ENCODE data around the gene SLC1A5. TPM values are rescaled to one million over a fixed set of nuclear protein-coding genes. Genes with fewer than 3 reads are reported as not detected.

SLC1A5 gene
- total RNA-seq, 1 donor from 2014 or later, result 233 TPM

DNA sequence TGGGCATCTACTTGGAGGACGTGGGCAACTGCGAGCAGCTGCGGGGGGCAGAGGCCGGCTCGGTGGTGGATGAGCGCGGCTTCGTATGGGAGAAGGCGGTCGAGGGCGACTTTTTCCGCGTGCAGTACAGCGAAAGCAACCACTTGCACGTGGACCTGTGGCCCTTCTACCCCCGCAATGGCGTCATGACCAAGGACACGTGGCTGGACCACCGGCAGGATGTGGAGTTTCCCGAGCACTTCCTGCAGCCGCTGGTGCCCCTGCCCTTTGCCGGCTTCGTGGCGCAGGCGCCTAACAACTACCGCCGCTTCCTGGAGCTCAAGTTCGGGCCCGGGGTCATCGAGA, 31.9 kb downstream of the SLC1A5 start:
- H3K4me3 Mint-ChIP-seq (ENCODE audit: unreplicated experiment), result no peak overlapping the region
- FAIRE-seq (no peak), DNase-seq (ENCODE audit: low read depth) (no peak)
- peaks cover 3% of the 10 kb centered on the region for H3K4me1 ChIP-seq (ENCODE audit: insufficient read depth, low read length)
- H3K27me3 ChIP-seq (ENCODE audit: insufficient read depth, low read length), result no peaks in the 10 kb centered on the region
- no peaks in the 10 kb centered on the region for H3K4me1 Mint-ChIP-seq (ENCODE audit: low read depth, unreplicated experiment)
- H3K9me3 Mint-ChIP-seq (ENCODE audit: unreplicated experiment), result no peaks in the 10 kb centered on the region
- peaks cover 14% of the 10 kb centered on the region for H4K20me1 ChIP-seq (ENCODE audit: insufficient read depth, low read length)
- no peaks in the 10 kb centered on the region for H3K36me3 ChIP-seq (ENCODE audit: insufficient read depth, low read length)
- no peak overlapping the region for H3K4me3 ChIP-seq (ENCODE audit: insufficient read depth, low read depth, low read length)
- H3K9ac ChIP-seq (ENCODE audit: low read length), result no peak overlapping the region
- no peak overlapping the region for H3K27ac ChIP-seq (ENCODE audit: low read depth, low read length)
- H3K27me3 Mint-ChIP-seq (ENCODE audit: low read depth, unreplicated experiment), result no peaks in the 10 kb centered on the region
- H3K36me3 Mint-ChIP-seq (ENCODE audit: low read depth, unreplicated experiment), result peaks cover 6% of the 10 kb centered on the region
- H3K79me2 ChIP-seq (ENCODE audit: insufficient read depth, low read length), result no peaks in the 10 kb centered on the region
- no peak overlapping the region for H3K4me2 ChIP-seq (ENCODE audit: low read length)
- H2AFZ ChIP-seq (ENCODE audit: low read depth, low read length), result no peak overlapping the region
- no peak for TF ChIP-seq EZH2 (IDR thresholded peaks at IDR 0.05; ENCODE audit: insufficient read depth, low read length)
- TF ChIP-seq, protein P1, sequence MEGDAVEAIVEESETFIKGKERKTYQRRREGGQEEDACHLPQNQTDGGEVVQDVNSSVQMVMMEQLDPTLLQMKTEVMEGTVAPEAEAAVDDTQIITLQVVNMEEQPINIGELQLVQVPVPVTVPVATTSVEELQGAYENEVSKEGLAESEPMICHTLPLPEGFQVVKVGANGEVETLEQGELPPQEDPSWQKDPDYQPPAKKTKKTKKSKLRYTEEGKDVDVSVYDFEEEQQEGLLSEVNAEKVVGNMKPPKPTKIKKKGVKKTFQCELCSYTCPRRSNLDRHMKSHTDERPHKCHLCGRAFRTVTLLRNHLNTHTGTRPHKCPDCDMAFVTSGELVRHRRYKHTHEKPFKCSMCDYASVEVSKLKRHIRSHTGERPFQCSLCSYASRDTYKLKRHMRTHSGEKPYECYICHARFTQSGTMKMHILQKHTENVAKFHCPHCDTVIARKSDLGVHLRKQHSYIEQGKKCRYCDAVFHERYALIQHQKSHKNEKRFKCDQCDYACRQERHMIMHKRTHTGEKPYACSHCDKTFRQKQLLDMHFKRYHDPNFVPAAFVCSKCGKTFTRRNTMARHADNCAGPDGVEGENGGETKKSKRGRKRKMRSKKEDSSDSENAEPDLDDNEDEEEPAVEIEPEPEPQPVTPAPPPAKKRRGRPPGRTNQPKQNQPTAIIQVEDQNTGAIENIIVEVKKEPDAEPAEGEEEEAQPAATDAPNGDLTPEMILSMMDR (IDR thresholded peaks at IDR 0.05; ENCODE audit: insufficient read depth, low read depth, low read length), result no peak
- H3K27ac Mint-ChIP-seq (ENCODE audit: unreplicated experiment), result no peak overlapping the region
- no peaks in the 10 kb centered on the region for H3K9me3 ChIP-seq (ENCODE audit: insufficient read depth, low read depth, low read length)

DNA sequence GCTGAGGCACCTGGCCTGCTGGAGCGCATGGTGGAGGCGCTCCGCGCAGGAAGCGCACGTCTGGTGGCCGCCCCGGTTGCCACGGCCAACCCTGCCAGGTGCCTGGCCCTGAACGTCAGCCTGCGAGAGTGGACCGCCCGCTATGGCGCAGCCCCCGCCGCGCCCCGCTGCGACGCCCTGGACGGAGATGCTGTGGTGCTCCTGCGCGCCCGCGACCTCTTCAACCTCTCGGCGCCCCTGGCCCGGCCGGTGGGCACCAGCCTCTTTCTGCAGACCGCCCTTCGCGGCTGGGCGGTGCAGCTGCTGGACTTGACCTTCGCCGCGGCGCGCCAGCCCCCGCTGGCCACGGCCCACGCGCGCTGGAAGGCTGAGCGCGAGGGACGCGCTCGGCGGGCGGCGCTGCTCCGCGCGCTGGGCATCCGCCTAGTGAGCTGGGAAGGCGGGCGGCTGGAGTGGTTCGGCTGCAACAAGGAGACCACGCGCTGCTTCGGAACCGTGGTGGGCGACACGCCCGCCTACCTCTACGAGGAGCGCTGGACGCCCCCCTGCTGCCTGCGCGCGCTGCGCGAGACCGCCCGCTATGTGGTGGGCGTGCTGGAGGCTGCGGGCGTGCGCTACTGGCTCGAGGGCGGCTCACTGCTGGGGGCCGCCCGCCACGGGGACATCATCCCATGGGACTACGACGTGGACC, 32.4 kb downstream of the SLC1A5 start:
- Histone ChIP-seq H4K20me1 (ENCODE audit: insufficient read depth, low read length) (peaks cover 14% of the 10 kb centered on the region), H3K4me3 (ENCODE audit: insufficient read depth, low read depth, low read length) (no peak overlapping the region), H3K4me1 (ENCODE audit: insufficient read depth, low read length) (peaks cover 3% of the 10 kb centered on the region), H3K4me2 (ENCODE audit: low read length) (no peak overlapping the region), H3K27me3 (ENCODE audit: insufficient read depth, low read length) (no peaks in the 10 kb centered on the region), H3K9me3 (ENCODE audit: insufficient read depth, low read depth, low read length) (no peaks in the 10 kb centered on the region), H3K36me3 (ENCODE audit: insufficient read depth, low read length) (no peaks in the 10 kb centered on the region), H3K79me2 (ENCODE audit: insufficient read depth, low read length) (no peaks in the 10 kb centered on the region), H2AFZ (ENCODE audit: low read depth, low read length) (no peak overlapping the region), H3K9ac (ENCODE audit: low read length) (no peak overlapping the region), H3K27ac (ENCODE audit: low read depth, low read length) (no peak overlapping the region)
- Mint-ChIP-seq H3K36me3 (ENCODE audit: low read depth, unreplicated experiment) (peaks cover 6% of the 10 kb centered on the region), H3K4me1 (ENCODE audit: low read depth, unreplicated experiment) (no peaks in the 10 kb centered on the region), H3K27me3 (ENCODE audit: low read depth, unreplicated experiment) (no peaks in the 10 kb centered on the region), H3K27ac (ENCODE audit: unreplicated experiment) (no peak overlapping the region), H3K4me3 (ENCODE audit: unreplicated experiment) (no peak overlapping the region), H3K9me3 (ENCODE audit: unreplicated experiment) (no peaks in the 10 kb centered on the region)
- DNase-seq (ENCODE audit: low read depth) (no peak), FAIRE-seq (no peak)
- TF ChIP-seq EZH2 (IDR thresholded peaks at IDR 0.05; ENCODE audit: insufficient read depth, low read length), result no peak

DNA sequence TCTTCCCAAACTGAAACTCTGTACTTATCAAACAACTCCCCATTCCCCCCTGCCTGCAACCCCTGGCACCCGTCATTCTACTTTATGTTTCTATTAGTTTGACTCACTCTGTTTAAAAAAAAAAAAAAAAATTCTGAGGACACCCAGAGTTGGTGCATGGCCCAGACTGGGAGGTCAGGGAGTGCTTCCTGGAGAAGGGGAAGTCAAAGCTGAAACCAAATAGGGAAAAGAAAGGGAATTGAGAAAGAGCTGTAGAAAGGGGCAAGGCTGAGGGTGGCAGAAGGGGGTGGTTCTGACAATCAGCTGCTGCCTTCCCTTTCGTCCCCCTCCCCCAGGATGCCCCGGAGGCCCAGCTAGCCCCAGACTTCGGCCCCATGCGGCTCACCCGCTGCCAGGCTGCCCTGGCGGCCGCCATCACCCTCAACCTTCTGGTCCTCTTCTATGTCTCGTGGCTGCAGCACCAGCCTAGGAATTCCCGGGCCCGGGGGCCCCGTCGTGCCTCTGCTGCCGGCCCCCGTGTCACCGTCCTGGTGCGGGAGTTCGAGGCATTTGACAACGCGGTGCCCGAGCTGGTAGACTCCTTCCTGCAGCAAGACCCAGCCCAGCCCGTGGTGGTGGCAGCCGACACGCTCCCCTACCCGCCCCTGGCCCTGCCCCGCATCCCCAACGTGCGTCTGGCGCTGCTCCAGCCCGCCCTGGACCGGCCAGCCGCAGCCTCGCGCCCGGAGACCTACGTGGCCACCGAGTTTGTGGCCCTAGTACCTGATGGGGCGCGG, 33.1 kb downstream of the SLC1A5 start:
- no peak overlapping the region for H3K4me2 ChIP-seq (ENCODE audit: low read length)

More for the DNA sequence above, 33.1 kb downstream of the SLC1A5 start:
- Histone ChIP-seq H3K4me3 (ENCODE audit: insufficient read depth, low read depth, low read length) (no peak overlapping the region), H3K9me3 (ENCODE audit: insufficient read depth, low read depth, low read length) (no peaks in the 10 kb centered on the region), H3K27me3 (ENCODE audit: insufficient read depth, low read length) (no peaks in the 10 kb centered on the region), H2AFZ (ENCODE audit: low read depth, low read length) (no peak overlapping the region), H3K4me1 (ENCODE audit: insufficient read depth, low read length) (peaks cover 3% of the 10 kb centered on the region), H3K79me2 (ENCODE audit: insufficient read depth, low read length) (no peaks in the 10 kb centered on the region), H4K20me1 (ENCODE audit: insufficient read depth, low read length) (peaks cover 18% of the 10 kb centered on the region), H3K27ac (ENCODE audit: low read depth, low read length) (no peak overlapping the region), H3K9ac (ENCODE audit: low read length) (no peak overlapping the region), H3K36me3 (ENCODE audit: insufficient read depth, low read length) (no peaks in the 10 kb centered on the region)
- no peaks in the 10 kb centered on the region for H3K4me1 Mint-ChIP-seq (ENCODE audit: low read depth, unreplicated experiment)
- H3K27ac Mint-ChIP-seq (ENCODE audit: unreplicated experiment), result no peak overlapping the region
- no peaks in the 10 kb centered on the region for H3K9me3 Mint-ChIP-seq (ENCODE audit: unreplicated experiment)
- no peak for DNase-seq (ENCODE audit: low read depth)
- H3K27me3 Mint-ChIP-seq (ENCODE audit: low read depth, unreplicated experiment), result no peaks in the 10 kb centered on the region
- no peak for FAIRE-seq
- peaks cover 6% of the 10 kb centered on the region for H3K36me3 Mint-ChIP-seq (ENCODE audit: low read depth, unreplicated experiment)
- TF ChIP-seq, protein P1 (IDR thresholded peaks at IDR 0.05; ENCODE audit: insufficient read depth, low read depth, low read length), result no peak
- TF ChIP-seq EZH2 (IDR thresholded peaks at IDR 0.05; ENCODE audit: insufficient read depth, low read length), result no peak
- no peak overlapping the region for H3K4me3 Mint-ChIP-seq (ENCODE audit: unreplicated experiment)
